CD4-positive, alpha-beta T cell (primary cell): ENCODE results near the gene UNC13C. TPM values are rescaled to one million over a fixed set of nuclear protein-coding genes. Genes with fewer than 3 reads are reported as not detected.

Experiments
- ATAC-seq: fragments of 200-7000 bp; cut with Tn5 transposase; one replicate; pipeline ENCODE4 v1.10.0; 2022; ENCODE audit warnings: mild to moderate bottlenecking; ENCODE audit not compliant: poor library complexity
- CTCF ChIA-PET: fragments of 350-600 bp; sonication (Branson Sonifier 250); formaldehyde crosslinking; loops from one replicate; lab custom pipeline; 2021; ENCODE audit warnings: antibody characterized with exemption, inconsistent platforms; lab: Charles Lee
- POLR2A ChIA-PET: fragments of 350-600 bp; sonication (Branson Sonifier 250); formaldehyde crosslinking; loops from one replicate; lab custom pipeline; 2021; ENCODE audit warnings: antibody characterized with exemption, inconsistent platforms; lab: Charles Lee
- DNase-seq, 14 experiments: peaks; one replicate each; pipeline ENCODE4 v3.0.0-alpha.2; 2013 to 2020; ENCODE audit warnings: mixed read lengths in 2 of 14
- H3K27ac ChIP-seq, 2 donors: one replicate each; pipeline versions ENCODE4 v1.5.1 to v1.7.0; 2013; ENCODE audit warnings: low read length in 2 of 2, low read depth in 1 of 2, mild to moderate bottlenecking in 1 of 2
- H3K27me3 ChIP-seq, 2 experiments: 1 replicate in 1 of 2; 2 replicates in 1 of 2; pipeline versions ENCODE4 v1.6.1 to v1.7.0; 2013; ENCODE audit warnings: low read length in 2 of 2, control low read depth in 1 of 2, mild to moderate bottlenecking in 1 of 2, moderate library complexity in 1 of 2; ENCODE audit not compliant: insufficient read depth in 2 of 2, control insufficient read depth in 1 of 2
- H3K36me3 ChIP-seq: one replicate; pipeline ENCODE4 v1.6.1; 2013; ENCODE audit warnings: low read length, control low read depth; ENCODE audit not compliant: insufficient read depth
- H3K4me1 ChIP-seq: one replicate; pipeline ENCODE4 v1.6.1; 2013; ENCODE audit warnings: low read length, control low read depth; ENCODE audit not compliant: insufficient read depth
- H3K4me3 ChIP-seq: one replicate; pipeline ENCODE4 v1.5.1; 2013; ENCODE audit warnings: mild to moderate bottlenecking, low read length, moderate library complexity
- H3K9me3 ChIP-seq, 2 experiments: 1 replicate in 1 of 2; 2 replicates in 1 of 2; pipeline versions ENCODE4 v1.6.1 to v1.7.0; 2013; ENCODE audit warnings: low read length in 2 of 2, mild to moderate bottlenecking in 2 of 2, control low read depth in 1 of 2, moderate library complexity in 1 of 2; ENCODE audit not compliant: control insufficient read depth in 1 of 2, insufficient read depth in 1 of 2
- H3K27ac Mint-ChIP-seq: one replicate; pipeline ENCODE4 v1.8.0; 2020; ENCODE audit warnings: mixed read lengths
- H3K27me3 Mint-ChIP-seq: one replicate; pipeline ENCODE4 v1.8.0; 2021; ENCODE audit warnings: mixed read lengths
- H3K36me3 Mint-ChIP-seq: one replicate; pipeline ENCODE4 v1.8.0; 2021; ENCODE audit warnings: low read depth, mixed read lengths
- H3K4me1 Mint-ChIP-seq: one replicate; pipeline ENCODE4 v1.8.0; 2021; ENCODE audit warnings: low read depth, mixed read lengths
- H3K4me3 Mint-ChIP-seq: one replicate; pipeline ENCODE4 v1.8.0; 2020; ENCODE audit warnings: mild to moderate bottlenecking, mixed read lengths
- H3K9me3 Mint-ChIP-seq: one replicate; pipeline ENCODE4 v1.8.0; 2020; ENCODE audit warnings: mixed read lengths
- intact Hi-C, 2 experiments: fragments of 100-400 bp; cut with DNase I in 1 of 2; cut with micrococcal nuclease in 1 of 2; formaldehyde crosslinking; loops; one replicate each; pipeline versions ENCODE4 v1.15.1 to v1.9.0; 2023 to 2025; cut with DNase I, micrococcal nuclease
- total RNA-seq, 174 experiments: library from RNA in 2 of 174; stranded (reverse) in 2 of 174; gene quantifications; one replicate each; pipeline ENCODE4 v1.2.3 and lab custom pipeline; 2021 to 2026
- TF ChIP-seq, protein P1 (sequence below): fragments of 200-600 bp; IDR thresholded peaks from one replicate; pipeline ENCODE4 v1.8.0; 2022; ENCODE audit warnings: antibody characterized with exemption, mild to moderate bottlenecking

UNC13C gene
- total RNA-seq, 2 experiments from 2014 or later = not detected

DNA sequence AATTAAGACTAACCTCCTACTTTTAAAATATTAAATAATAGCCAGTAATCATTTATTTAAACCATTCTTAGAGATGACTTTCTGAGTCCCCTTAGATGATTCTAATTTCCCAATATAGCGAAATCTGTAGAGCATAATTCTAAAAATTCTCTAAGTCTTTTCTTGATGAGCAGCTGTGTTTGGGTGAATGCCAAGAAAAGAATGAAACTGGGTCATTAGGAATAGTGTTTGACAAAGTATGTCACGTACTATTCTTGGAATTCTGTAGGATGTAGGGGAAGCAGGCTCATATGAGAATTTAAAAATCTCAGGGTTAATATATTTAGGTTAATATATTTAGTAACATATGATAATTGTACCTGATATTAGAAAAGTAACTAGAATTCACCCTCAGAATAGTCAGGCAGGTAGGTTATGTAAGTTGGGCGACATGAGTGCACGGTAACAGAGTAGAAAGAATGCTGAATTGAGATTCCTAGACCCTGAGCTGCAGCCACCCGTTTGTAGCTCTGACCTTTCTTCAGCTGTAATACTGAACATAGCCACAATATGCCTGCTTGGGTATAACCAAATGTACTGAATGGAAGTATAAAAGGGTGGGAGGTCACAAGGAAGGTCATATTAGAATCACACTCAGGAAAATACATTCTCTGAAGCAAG lies 524.3 kb downstream of the UNC13C start:
- ChIA-PET CTCF (no interaction called here), POLR2A (no interaction called here)
- H3K4me3 ChIP-seq = no peak overlapping the region
- Mint-ChIP-seq H3K4me1 (no peaks in the 10 kb centered on the region), H3K36me3 (no peaks in the 10 kb centered on the region), H3K9me3 (no peaks in the 10 kb centered on the region), H3K27ac (no peak overlapping the region), H3K4me3 (no peak overlapping the region), H3K27me3 (no peaks in the 10 kb centered on the region)
- no peaks in the 10 kb centered on the region for H3K27me3 ChIP-seq
- no peaks in the 10 kb centered on the region for H3K9me3 ChIP-seq
- no peak for ATAC-seq
- intact Hi-C loops = no loop called here
- H3K27ac ChIP-seq = no peak overlapping the region
- H3K4me1 ChIP-seq = no peaks in the 10 kb centered on the region
- no peak for DNase-seq
- TF ChIP-seq, protein P1, sequence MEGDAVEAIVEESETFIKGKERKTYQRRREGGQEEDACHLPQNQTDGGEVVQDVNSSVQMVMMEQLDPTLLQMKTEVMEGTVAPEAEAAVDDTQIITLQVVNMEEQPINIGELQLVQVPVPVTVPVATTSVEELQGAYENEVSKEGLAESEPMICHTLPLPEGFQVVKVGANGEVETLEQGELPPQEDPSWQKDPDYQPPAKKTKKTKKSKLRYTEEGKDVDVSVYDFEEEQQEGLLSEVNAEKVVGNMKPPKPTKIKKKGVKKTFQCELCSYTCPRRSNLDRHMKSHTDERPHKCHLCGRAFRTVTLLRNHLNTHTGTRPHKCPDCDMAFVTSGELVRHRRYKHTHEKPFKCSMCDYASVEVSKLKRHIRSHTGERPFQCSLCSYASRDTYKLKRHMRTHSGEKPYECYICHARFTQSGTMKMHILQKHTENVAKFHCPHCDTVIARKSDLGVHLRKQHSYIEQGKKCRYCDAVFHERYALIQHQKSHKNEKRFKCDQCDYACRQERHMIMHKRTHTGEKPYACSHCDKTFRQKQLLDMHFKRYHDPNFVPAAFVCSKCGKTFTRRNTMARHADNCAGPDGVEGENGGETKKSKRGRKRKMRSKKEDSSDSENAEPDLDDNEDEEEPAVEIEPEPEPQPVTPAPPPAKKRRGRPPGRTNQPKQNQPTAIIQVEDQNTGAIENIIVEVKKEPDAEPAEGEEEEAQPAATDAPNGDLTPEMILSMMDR = no peak
- H3K36me3 ChIP-seq = no peaks in the 10 kb centered on the region

DNA sequence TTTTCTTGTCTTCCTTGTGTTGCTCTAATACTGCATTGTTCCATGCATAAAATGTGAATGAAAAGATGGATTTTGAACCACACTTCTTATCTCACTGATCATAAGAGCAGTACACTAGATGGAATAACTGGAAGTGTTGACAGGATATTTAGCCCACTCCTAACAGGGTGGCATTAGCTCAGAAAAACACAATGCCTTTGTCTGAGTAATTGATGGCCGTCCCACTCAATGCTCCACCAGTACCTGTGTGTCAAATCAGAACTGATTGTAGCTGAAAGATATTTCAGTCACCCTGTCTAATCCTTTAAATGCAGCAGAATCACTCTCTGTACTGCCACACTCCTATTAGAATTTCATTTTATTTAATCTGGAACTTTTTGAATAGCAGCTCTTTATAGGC lies 526.5 kb downstream of the UNC13C start:
- no peak overlapping the region for H3K27ac Mint-ChIP-seq
- Histone ChIP-seq H3K27ac (no peak overlapping the region), H3K4me3 (no peak overlapping the region), H3K27me3 (no peaks in the 10 kb centered on the region), H3K36me3 (no peaks in the 10 kb centered on the region), H3K4me1 (no peaks in the 10 kb centered on the region), H3K9me3 (no peaks in the 10 kb centered on the region)
- no peaks in the 10 kb centered on the region for H3K27me3 Mint-ChIP-seq
- H3K4me1 Mint-ChIP-seq = no peaks in the 10 kb centered on the region
- intact Hi-C loops = no loop called here
- ATAC-seq = no peak
- ChIA-PET CTCF (no interaction called here), POLR2A (no interaction called here)
- H3K36me3 Mint-ChIP-seq = no peaks in the 10 kb centered on the region
- TF ChIP-seq, protein P1 = no peak
- DNase-seq = no peak
- H3K9me3 Mint-ChIP-seq = no peaks in the 10 kb centered on the region
- H3K4me3 Mint-ChIP-seq = no peak overlapping the region

DNA sequence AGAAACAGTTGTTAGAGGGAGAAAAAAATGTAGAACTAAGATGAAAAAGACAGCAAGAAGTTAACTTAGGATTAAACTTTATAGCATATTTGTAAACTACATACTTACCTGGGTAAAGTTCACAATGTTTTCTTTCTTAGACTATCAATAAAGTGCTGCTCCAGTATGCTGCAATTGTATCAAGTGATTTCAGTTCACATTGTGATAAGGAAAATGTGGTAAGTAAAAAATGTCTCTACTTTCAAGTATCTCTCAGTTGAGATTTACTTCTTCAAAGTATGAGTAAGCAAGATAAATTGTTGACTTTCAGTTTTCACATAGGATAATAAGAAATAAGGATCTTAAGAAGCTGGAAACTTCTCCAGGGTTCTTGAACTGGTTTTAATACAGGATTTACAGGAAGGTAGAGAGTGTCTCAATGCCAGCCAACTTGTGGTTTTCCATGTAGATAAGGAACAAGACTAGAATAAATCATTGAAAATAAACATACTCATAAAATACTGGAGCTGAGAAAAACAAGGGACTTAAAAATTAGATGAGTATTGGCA lies 528.8 kb downstream of the UNC13C start:
- Mint-ChIP-seq H3K9me3 (no peaks in the 10 kb centered on the region), H3K4me1 (no peaks in the 10 kb centered on the region), H3K4me3 (no peak overlapping the region), H3K36me3 (no peaks in the 10 kb centered on the region), H3K27ac (no peak overlapping the region), H3K27me3 (no peaks in the 10 kb centered on the region)
- TF ChIP-seq, protein P1 = no peak
- Histone ChIP-seq H3K9me3 (no peaks in the 10 kb centered on the region), H3K4me3 (no peak overlapping the region), H3K4me1 (no peaks in the 10 kb centered on the region), H3K27me3 (no peaks in the 10 kb centered on the region), H3K27ac (no peak overlapping the region), H3K36me3 (no peaks in the 10 kb centered on the region)
- intact Hi-C loops = no loop called here
- ATAC-seq (no peak), DNase-seq (no peak)
- ChIA-PET POLR2A (no interaction called here), CTCF (no interaction called here)
